HK-2 (cell line): Measurements from ENCODE around the gene GRIN2C.

Source experiments
- DNase-seq: peaks from one replicate; pipeline ENCODE4 v3.0.0-alpha.2; 2018; ENCODE audit not compliant: unreplicated experiment

The GRIN2C gene

GRCh38 chr17:74800531-74800930, 59.2 kb downstream of the GRIN2C start:
- DNase-seq, result no peak

DNA sequence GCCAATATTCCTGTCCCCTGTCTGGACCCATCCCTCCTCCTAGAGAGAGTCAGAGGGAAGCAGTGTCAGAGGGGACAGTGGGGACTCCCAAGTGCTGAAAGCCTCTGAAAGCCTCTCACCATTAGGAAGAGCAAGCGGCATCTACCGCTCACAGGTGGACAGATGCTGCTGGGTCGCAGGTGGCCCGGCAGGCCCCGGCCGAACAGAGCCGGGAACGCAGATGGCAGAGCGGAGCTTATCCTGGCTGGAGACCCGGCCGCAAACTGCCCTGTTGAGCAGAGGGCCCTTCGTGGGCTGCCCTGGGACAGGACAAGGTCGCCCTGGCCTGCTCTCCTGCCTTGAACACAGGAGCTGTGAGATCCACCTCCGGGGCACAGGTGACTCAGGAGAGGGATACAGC, 60.6 kb downstream of the GRIN2C start:
- no peak for DNase-seq

DNA sequence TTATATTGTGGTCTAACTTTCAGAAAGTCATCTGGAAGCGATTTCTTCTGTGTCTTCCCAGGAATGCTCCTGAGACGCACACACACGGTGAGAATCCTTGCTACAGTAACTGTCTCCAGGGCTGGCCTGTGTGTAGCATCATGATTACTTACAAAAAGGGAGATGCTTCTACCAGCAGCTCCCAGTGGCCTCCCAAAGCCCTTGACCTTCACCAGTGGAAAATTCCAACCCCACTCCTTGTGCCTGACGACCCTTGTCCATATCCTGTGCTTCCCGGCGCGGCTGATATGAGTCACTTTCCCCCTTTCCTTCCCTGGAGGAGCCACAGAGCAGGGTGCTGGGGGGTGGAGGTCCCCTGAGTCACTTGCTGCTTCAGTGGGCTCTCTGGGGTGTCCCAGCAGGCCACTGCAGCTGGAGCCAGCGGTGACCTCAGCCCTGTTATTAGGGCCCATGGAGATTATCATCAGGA, 61.4 kb downstream of the GRIN2C start:
- peak; percentile 72 for DNase-seq

DNA sequence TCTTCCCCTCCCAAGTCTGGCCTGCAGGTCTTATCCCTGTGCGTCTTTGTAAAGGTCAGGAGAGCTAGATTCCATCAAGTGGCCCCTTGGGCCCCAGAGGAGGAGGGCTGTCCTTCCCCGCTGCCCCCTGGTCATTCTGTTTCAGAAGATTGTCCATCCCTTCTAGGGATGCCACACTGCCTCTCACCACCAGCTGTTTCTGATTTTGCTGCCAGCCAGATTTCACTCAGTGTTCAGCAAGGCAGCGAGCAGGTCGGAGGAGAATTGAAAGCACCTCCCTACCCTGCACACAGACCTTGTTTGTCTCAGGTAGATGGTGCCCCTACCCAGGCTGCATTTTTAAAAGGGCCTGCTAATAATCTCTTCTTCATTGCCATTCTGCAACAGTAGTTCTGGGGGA, 61.9 kb downstream of the GRIN2C start:
- DNase-seq, result no peak

DNA sequence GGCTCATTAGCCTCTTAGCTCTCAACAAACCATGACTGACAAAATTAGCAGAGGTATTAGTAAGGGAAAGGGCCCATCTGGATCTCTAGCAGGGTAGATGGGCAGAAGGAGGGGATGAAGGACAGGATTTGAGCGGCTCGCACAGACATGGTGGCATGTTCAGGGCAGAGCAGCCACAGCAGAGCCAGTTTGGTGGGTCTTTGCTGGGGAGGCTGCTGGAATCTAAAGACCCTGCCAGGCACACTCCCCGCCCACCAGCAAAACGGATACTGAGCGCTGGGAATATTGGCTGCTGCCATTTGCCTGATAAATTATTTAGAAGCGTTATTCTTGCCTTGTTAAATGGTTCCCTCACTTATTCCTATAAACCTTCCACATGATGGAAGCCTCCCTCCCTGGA, 62.8 kb downstream of the GRIN2C start:
- no peak for DNase-seq

DNA sequence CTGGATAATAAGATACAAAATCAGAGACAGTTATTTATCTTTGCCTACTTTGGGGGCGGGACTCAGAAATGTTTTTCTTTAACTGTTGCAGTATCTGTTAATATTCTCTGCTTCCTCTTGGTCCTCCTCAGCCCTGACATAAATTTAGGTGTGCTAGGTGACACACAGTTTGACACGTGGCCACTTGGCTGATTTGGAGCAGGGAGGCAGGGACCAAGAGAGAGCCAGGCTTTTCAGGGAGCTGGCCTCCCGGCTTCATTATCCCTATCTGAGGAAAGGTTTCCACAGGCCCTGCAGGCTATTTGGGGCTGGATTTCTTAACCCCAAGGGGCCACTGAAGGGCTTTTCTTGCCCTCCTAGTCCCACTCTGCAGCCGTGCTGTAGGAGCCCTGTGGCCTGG, 63.5 kb downstream of the GRIN2C start:
- no peak for DNase-seq

- DNase-seq, result no peak
Measured at GRCh38 chr17:74795327-74796020, 64.2 kb downstream of the GRIN2C start.

GRCh38 chr17:74792586-74793105, 67.0 kb downstream of the GRIN2C start:
- DNase-seq, result no peak
